ENCODE data around the gene DGCR6L.
"Not testable (repeated sequence)": the region's sequence is repeated elsewhere in the genome, so short reads cannot be mapped to it uniquely, and the experiment has no call there.

DGCR6L gene

GRCh38 chr22:20282901-20283673 lies 36.8 kb downstream of the DGCR6L start:
- in situ Hi-C loops (cut with MboI; ENCODE audit: low pct_unique_long_range_greater_than_20kb, low sequenced_read_pairs): no loop called here
- no peak for DNase-seq

DNA sequence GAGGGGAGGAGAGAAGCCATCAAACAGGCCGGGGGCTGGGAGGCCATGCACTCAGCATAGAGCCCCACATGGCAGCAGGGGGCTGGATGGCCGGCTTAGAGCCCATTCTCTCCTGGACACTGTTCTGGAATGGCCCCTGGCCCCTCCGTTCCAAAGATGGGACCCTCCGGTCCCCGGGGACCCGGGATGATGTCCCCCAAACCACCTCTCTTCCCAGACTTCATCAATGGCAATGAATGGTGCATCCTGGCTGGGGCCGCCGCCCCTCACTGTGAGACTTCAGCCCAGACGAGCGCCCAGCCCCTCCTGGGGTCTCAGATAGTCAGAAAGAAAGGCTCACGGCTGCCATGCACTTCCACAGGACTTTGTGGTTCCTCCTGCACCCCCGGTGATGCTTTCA lies 38.0 kb downstream of the DGCR6L start:
- DNase-seq: no peak
- in situ Hi-C loops (cut with MboI; ENCODE audit: low pct_unique_long_range_greater_than_20kb, low sequenced_read_pairs): no loop called here

GRCh38 chr22:20281473-20281872 lies 38.4 kb downstream of the DGCR6L start:
- DNase-seq; in situ Hi-C loops (cut with MboI; ENCODE audit: low pct_unique_long_range_greater_than_20kb, low sequenced_read_pairs): not testable (repeated sequence)

GRCh38 chr22:20280866-20281265 lies 39.0 kb downstream of the DGCR6L start:
- in situ Hi-C loops (cut with MboI; ENCODE audit: low pct_unique_long_range_greater_than_20kb, low sequenced_read_pairs): no loop called here
- DNase-seq: no peak

DNA sequence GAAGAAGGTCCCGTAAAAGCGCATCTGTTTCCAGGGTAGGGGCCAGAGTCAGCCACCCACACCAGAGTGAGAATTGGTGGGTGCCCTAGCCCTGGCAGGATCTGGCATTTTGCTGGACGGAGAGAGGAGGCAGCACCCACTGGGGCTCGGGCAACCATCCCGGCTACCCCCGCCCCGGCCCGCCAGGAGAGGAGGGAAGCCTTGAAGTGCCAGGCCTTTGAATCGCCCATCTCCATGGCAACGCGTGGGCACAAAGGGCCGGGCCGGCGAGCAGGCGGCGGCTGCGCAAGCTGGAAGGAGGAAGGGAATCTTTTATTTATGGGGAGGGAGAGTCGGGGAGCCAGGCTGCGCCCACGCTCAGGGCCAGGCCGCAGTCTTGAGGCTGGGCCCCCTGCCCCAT lies 39.7 kb downstream of the DGCR6L start:
- in situ Hi-C loops (cut with MboI; ENCODE audit: low pct_unique_long_range_greater_than_20kb, low sequenced_read_pairs); DNase-seq: not testable (repeated sequence)

DNA sequence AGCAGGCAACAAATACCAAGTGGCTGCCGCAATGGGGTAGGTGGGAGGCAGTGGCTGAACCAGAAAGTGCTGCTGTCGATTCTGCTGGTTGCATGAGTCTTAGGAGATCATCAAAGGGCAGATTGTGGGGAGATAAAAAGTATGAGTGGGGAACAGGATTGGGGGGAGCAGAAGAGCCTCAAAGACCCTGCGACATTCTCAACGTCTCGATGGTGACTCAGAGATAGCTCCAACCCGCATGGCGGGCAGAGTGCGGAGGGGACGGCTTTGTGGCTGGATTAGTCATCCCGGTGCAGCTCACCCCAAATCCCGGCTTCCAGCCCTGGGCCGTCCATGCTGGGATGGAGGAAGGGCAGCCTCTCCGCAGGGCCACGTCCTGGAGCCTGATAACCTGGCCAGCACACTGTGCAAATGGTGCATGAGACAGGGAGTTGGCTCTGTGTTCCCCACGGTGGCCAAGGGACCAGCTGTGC lies 40.2 kb downstream of the DGCR6L start:
- DNase-seq: no peak
- in situ Hi-C loops (cut with MboI; ENCODE audit: low pct_unique_long_range_greater_than_20kb, low sequenced_read_pairs): no loop called here

- DNase-seq; in situ Hi-C loops (cut with MboI; ENCODE audit: low pct_unique_long_range_greater_than_20kb, low sequenced_read_pairs): not testable (repeated sequence)
These were observed 41.0 kb downstream of the DGCR6L start for GRCh38 chr22:20278726-20279490.

DNA sequence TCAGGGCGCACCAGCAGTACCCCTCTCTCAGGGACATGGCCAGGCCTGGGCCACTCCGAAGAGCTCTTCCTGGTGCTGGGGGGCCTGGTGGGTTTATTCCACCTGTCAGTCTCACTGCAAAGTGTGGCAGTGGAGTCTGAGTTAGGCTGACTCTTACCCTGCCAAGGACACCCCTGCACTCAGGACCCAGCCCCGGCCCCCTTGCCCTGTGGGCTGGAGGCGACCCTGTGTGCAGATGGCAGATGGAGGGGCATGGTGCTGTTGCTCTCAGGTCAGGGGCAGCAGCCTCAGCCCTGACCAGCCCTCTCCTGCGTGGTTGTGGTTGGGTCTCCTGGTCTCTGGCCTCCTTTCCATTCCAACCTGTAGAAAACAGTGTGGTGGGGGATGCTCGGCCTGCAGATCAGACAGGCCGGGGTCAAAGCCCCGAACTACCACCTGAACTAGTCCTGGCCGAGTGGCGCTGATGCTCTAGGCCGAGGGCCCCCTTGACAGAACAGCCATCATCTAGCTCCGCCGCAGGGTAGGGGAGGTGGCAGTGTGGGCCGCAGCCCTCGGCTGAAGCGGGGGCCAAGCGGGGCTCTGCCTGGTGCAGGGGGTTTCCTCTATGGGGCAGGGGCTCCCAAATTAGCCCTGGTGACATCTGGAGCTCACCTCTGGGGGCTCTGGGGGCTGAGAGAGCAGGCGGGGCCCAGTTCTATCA lies 41.8 kb downstream of the DGCR6L start:
- DNase-seq; in situ Hi-C loops (cut with MboI; ENCODE audit: low pct_unique_long_range_greater_than_20kb, low sequenced_read_pairs): not testable (repeated sequence)

GRCh38 chr22:20276468-20276867 lies 43.4 kb downstream of the DGCR6L start:
- DNase-seq: no peak

GRCh38 chr22:20275836-20276235 lies 44.0 kb downstream of the DGCR6L start:
- in situ Hi-C loops (cut with MboI; ENCODE audit: low pct_unique_long_range_greater_than_20kb, low sequenced_read_pairs): no loop called here
- DNase-seq: no peak

More at GRCh38 chr22:20276468-20276867, 43.4 kb downstream of the DGCR6L start:
- in situ Hi-C loops (cut with MboI; ENCODE audit: low pct_unique_long_range_greater_than_20kb, low sequenced_read_pairs): no loop called here

DNA sequence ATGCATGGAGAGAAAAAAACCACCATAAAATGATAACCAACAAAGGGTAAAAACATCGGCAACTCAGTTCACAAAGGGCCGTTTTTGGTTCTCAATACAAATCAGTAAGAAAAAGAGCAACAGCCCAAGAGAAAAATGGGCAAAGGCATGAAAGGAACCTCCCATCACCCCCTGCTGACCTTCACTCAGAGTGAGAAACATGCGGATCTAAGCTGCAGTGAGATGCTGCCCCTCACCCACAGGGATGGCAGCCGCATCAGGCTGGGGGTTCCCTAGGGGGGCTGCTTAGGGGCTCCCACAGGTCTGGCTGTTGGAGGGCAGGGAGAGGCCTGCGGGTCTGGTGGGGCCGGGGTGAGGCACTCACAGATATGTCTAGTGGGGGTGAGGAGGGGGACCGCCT lies 44.5 kb downstream of the DGCR6L start:
- in situ Hi-C loops (cut with MboI; ENCODE audit: low pct_unique_long_range_greater_than_20kb, low sequenced_read_pairs); DNase-seq: not testable (repeated sequence)

DNA sequence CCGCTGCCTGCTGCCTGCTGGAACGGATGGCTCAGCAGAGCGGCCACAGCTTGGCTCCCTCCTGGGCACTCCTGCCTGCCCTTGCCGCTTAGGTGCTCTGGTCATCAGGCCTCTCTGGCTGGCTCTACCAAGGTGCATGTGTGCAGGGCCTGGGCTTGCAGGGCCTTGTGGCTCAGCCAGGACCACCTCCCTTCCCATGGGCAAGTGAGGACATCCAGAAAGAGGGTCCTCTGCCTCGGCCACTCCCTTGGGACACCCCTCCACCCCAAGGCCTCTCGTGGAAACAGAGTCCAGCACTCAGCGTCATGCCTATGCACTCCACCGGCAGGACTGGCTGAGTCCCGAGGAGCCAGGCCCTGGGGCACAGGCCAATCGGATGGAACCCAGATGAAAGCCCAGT lies 45.5 kb downstream of the DGCR6L start:
- in situ Hi-C loops (cut with MboI; ENCODE audit: low pct_unique_long_range_greater_than_20kb, low sequenced_read_pairs); DNase-seq: not testable (repeated sequence)

DNA sequence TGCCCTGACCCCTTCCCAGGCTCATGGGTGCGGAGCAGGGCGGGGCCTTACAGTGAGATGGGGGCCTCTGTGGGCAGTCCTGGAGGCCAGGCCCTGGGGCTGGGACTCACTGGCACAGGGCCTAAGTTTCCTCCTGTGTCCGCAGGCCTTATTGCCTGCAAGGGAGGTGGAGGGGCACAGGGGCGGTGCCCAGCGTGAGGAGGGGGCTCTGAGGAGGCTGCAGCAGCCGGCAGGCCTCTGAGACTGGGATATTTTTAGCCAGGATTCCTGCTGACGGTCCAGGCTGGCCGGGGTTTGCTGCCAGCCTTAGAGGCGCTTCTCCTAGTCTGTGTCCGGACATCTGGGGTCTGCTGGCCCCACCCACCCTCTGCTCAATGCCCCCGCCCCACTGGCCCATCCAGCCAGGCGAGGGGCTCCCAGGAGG lies 46.1 kb downstream of the DGCR6L start:
- no peak for DNase-seq
- in situ Hi-C loops (cut with MboI; ENCODE audit: low pct_unique_long_range_greater_than_20kb, low sequenced_read_pairs): no loop called here

DNA sequence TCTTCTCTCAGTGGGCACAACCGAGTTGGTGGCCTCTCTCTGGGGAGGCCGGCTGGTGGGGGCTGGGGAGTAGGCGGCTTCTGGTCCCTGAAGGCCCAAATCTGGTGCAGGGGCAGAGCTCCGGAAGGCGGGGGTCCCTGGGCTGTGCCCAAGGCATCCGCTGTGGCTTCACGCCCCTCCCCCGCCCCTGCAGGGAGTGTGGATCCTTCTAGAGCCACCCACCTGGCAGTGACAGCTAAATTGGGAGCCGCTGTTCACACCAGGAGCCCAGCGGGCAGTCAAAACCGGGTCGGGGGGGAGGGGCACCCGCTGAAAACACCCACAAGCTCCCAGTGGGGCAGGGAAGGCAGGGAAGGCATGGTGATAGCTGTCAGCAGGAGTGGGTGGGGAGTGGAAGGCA lies 47.2 kb downstream of the DGCR6L start:
- in situ Hi-C loops (cut with MboI; ENCODE audit: low pct_unique_long_range_greater_than_20kb, low sequenced_read_pairs): no loop called here
- DNase-seq: no peak

DNA sequence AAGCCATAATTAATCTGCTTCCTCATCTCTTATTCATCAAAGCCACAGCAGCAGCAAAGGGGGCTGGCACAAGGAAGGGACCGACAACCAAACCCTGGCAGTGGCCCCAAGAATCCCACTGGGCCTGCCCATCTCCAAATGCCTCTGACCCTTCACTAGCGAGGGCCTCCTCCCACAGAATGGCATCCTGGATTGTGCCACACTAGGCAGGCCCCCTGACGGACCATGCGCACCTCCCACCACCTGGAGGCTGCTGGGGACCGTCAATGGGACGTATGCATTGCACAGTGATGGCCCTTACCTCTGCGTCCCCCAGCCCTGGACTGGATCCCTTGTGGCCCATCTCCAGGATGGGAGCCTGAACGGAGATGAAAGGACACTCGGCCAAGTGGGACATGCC lies 47.7 kb downstream of the DGCR6L start:
- in situ Hi-C loops (cut with MboI; ENCODE audit: low pct_unique_long_range_greater_than_20kb, low sequenced_read_pairs): no loop called here
- DNase-seq: no peak

DNA sequence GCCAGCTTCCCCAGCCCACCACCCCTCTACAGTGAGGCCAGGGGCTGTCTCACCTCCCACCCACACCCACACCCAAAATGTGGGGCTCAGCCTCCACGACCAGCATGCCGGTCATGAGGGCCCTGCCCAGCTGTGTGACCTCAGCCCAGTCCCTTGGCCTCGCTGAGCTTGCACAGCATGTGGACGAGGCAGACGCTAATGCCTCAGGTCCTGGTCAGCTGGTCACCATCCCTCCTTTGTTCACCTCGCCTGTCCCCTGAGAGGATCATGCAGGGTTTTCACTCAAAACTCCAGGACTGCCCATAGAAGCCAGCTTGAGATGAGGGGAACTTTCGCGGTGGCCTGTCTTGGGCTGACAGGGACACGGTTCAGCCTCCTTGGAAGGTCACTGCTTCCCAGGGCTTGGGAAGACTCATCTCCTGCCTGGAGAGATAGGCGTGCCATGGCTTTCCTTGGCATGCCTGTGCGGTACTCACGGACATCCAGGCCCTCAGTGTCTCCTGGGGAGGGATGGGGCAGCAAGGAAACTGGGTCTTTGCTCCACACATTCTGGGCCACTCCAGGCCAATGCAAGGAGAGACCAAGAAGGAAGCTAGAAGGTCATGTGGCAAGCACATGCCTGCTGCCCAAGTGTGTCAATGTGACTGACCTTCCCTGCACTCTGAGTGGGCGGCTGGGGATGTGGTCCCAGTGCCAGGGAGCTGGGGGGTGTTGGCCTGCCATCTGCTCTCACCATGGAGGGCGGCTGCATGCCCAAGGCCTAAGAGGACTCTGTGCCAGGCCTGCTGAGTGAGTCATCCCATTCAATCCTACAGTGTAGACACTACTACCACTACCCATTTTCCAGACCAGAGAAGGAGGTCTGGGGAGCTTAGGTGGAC lies 48.5 kb downstream of the DGCR6L start:
- in situ Hi-C loops (cut with MboI; ENCODE audit: low pct_unique_long_range_greater_than_20kb, low sequenced_read_pairs): no loop called here
- no peak for DNase-seq

DNA sequence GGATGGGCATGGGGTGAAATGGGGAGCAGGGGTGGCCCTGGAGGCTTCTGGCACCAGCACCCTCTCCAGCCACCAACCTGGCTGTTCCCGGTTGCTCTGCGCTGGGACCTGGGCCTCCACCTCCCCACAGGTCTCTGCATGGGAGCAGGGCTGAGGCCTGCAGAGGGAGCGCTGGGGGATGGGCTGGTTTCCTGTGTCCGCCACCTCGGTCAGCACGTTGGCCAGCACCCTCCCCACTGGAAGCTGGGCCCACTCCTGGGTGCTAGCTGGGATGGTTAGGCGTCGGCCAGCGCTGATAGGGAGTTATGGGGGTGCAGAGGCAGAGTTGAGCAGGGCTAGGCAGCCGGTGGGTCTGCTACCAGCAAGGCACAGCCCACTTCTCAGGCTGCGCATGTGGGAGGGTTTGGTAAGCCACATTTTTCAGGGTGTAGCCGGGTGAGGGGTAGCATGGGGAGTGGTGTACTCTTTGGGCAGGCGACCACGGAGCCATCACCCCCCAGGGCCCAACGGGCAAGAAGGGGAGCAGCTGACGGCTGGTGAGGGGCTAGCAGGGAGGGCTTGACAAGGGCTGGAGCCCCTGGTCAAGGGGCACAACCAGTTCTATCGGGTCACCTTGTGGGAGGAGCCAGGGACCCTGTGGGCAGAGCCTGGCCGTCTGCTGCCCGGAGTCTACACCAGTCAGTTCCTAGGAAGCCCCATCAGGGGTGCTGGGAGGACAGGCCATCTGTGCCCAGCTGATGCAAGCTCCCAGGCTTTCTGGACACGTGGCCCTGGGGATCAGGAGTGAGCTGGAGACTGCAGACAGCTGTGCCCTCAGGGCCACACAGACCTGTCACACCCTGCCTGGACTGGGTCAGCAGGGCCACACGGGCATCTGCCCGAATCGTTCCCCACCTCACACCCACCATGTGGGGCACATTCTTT lies 49.4 kb downstream of the DGCR6L start:
- DNase-seq; in situ Hi-C loops (cut with MboI; ENCODE audit: low pct_unique_long_range_greater_than_20kb, low sequenced_read_pairs): not testable (repeated sequence)

DNA sequence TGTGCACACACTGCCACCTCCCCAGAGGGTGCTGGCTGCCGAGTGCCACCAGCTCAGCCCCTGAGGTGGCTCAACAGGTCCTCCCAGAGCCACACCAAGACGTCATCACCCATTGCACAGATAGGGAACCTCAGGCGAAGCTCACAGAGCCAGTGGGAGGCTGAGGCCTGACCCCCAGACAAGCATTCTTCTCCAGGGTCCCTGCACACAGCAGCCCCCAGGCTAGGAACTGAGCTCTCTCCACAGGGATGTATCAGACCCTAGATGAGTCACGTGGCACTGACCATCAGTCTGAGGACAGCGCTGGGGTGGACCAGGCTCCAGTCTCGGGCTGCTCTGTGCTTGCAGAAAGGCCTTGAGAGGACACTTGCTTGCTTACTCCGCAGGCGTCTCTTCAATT lies 50.2 kb downstream of the DGCR6L start:
- in situ Hi-C loops (cut with MboI; ENCODE audit: low pct_unique_long_range_greater_than_20kb, low sequenced_read_pairs); DNase-seq: not testable (repeated sequence)
